Thyroid gland (tissue), 4 donors: ENCODE measurements around the gene PLCH1. TPM values are rescaled to one million over a fixed set of nuclear protein-coding genes. Genes with fewer than 3 reads are reported as not detected.

Source experiments
- DNase-seq, 2 donors: peaks; one replicate each; pipeline ENCODE4 v3.0.0-alpha.2; 2019
- H3K27ac ChIP-seq, 3 donors: fragments of 200-600 bp; sonication (generic); 1 replicate in 2 of 3; 2 replicates in 1 of 3; pipeline ENCODE4 v1.5.1; 2016 to 2019; ENCODE audit warnings: mild to moderate bottlenecking in 1 of 3, moderate library complexity in 1 of 3
- H3K27me3 ChIP-seq: fragments of 200-600 bp; sonication (generic); one replicate; pipeline ENCODE4 v1.5.1; 2019
- H3K36me3 ChIP-seq, 2 donors: fragments of 200-600 bp; sonication (generic); one replicate each; pipeline ENCODE4 v1.5.1; 2016 to 2019
- H3K4me1 ChIP-seq, 2 donors: fragments of 200-600 bp; sonication (generic); one replicate each; pipeline ENCODE4 v1.5.1; 2017 to 2019
- H3K4me3 ChIP-seq, 3 donors: fragments of 200-600 bp; sonication (generic); replicated peaks in 1 of 3; 1 replicate in 2 of 3; 2 replicates in 1 of 3; pipeline ENCODE4 v1.5.1; 2016; ENCODE audit warnings: mild to moderate bottlenecking in 1 of 3
- H3K9me3 ChIP-seq: fragments of 200-600 bp; sonication (generic); one replicate; pipeline ENCODE4 v1.5.1; 2017
- POLR2A ChIP-seq, 2 donors: fragments of 450-650 bp; IDR thresholded peaks; one replicate each; pipeline ENCODE4 v1.6.1; 2017; ENCODE audit warnings: antibody characterized with exemption in 2 of 2, mild to moderate bottlenecking in 2 of 2, moderate library complexity in 1 of 2
- WGBS, 2 donors: methylation state at CpG; one replicate each; pipeline ENCODE4 v1.1.5; 2017; 5-methylcytosine and 5-hydroxymethylcytosine counted together
- intact Hi-C: fragments of 100-400 bp; cut with DNase I; formaldehyde crosslinking; loops from one replicate; pipeline ENCODE4 v1.15.1; 2023
- total RNA-seq, 4 donors: library from RNA; depleted of rRNA; stranded (reverse); fragments of >200 nt; gene quantifications; one replicate each; pipeline ENCODE4 v1.2.3, GENCODE V29; 2016
- TF ChIP-seq, protein P1 (sequence below), 6 experiments: fragments of 200-600 bp in 3 of 6; fragments of 450-650 bp in 3 of 6; sonication (generic) in 3 of 6; IDR thresholded peaks; one replicate each; pipeline ENCODE4 v1.5.1; 2016 to 2019; ENCODE audit warnings: antibody characterized with exemption in 6 of 6, mild to moderate bottlenecking in 2 of 6, inconsistent platforms in 1 of 6, moderate library complexity in 1 of 6

Gene PLCH1
- total RNA-seq, 4 donors from 2014 or later, result 4.3 to 20.6 (median 14.1) TPM

- H3K27me3 ChIP-seq, result no peaks in the 10 kb centered on the region
- no peak for DNase-seq
- H3K4me1 ChIP-seq, result peaks cover 3 to 4% of the 10 kb centered on the region in 2 donors
- no peak overlapping the region for H3K4me3 ChIP-seq
- H3K9me3 ChIP-seq, result no peaks in the 10 kb centered on the region
- 84 to 92% methylated on average over 2 of the region's 2 CpGs for WGBS, 2 donors
- intact Hi-C loops, result no loop called here
- TF ChIP-seq POLR2A (IDR thresholded peaks at IDR 0.05), result no peak
- TF ChIP-seq, protein P1, sequence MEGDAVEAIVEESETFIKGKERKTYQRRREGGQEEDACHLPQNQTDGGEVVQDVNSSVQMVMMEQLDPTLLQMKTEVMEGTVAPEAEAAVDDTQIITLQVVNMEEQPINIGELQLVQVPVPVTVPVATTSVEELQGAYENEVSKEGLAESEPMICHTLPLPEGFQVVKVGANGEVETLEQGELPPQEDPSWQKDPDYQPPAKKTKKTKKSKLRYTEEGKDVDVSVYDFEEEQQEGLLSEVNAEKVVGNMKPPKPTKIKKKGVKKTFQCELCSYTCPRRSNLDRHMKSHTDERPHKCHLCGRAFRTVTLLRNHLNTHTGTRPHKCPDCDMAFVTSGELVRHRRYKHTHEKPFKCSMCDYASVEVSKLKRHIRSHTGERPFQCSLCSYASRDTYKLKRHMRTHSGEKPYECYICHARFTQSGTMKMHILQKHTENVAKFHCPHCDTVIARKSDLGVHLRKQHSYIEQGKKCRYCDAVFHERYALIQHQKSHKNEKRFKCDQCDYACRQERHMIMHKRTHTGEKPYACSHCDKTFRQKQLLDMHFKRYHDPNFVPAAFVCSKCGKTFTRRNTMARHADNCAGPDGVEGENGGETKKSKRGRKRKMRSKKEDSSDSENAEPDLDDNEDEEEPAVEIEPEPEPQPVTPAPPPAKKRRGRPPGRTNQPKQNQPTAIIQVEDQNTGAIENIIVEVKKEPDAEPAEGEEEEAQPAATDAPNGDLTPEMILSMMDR (IDR thresholded peaks at IDR 0.05), result no peak
- no peak overlapping the region for H3K27ac ChIP-seq
- no peaks in the 10 kb centered on the region for H3K36me3 ChIP-seq
Observed at GRCh38 chr3:155670335-155670734, 74.5 kb downstream of the PLCH1 start.

DNA sequence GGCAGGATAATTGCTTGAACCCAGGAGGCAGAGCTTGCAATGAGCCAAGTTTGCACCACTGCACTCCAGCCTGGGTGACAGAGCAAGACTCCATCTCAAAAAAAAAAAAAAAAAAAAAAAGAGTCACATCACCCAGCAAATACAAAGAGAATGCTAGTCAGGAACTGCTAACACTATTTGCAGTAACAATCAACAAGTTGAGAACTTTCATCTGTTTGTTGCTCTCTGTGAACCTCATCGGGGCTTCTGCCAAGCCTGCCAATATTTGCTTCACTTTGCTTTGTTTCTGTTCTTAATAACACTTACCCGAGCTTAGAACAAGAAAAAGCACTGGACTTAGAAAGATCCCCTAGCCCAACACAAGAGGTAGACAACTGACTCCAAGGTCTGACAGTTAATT, 76.9 kb downstream of the PLCH1 start:
- 48 to 66% methylated on average over 2 of the region's 2 CpGs for WGBS, 2 donors
- no peak for TF ChIP-seq POLR2A (IDR thresholded peaks at IDR 0.05)
- TF ChIP-seq, protein P1 (IDR thresholded peaks at IDR 0.05), result no peak
- Histone ChIP-seq H3K27ac (no peak overlapping the region), H3K36me3 (no peaks in the 10 kb centered on the region), H3K4me3 (no peak overlapping the region), H3K27me3 (no peaks in the 10 kb centered on the region), H3K9me3 (no peaks in the 10 kb centered on the region), H3K4me1 (peaks cover 13 to 15% of the 10 kb centered on the region in 2 donors)
- intact Hi-C loops, result no loop called here
- no peak for DNase-seq

GRCh38 chr3:155664925-155665695, 79.8 kb downstream of the PLCH1 start:
- Histone ChIP-seq H3K27ac (peak overlapping the region; percentile 52 to 80 (median 69)), H3K36me3 (no peaks in the 10 kb centered on the region), H3K4me1 (peaks cover 25 to 28% of the 10 kb centered on the region in 2 donors), H3K9me3 (no peaks in the 10 kb centered on the region), H3K4me3 (no peak overlapping the region), H3K27me3 (no peaks in the 10 kb centered on the region)
- peak; percentile 52 to 55 for DNase-seq
- whole genome bisulfite sequencing, 2 donors, result 42 to 47% methylated on average over 4 of the region's 4 CpGs
- intact Hi-C loops, result no loop called here
- TF ChIP-seq, protein P1 (IDR thresholded peaks at IDR 0.05), result no peak
- peak in 1 of 2 donors; percentile 33 for TF ChIP-seq POLR2A (IDR thresholded peaks at IDR 0.05)

DNA sequence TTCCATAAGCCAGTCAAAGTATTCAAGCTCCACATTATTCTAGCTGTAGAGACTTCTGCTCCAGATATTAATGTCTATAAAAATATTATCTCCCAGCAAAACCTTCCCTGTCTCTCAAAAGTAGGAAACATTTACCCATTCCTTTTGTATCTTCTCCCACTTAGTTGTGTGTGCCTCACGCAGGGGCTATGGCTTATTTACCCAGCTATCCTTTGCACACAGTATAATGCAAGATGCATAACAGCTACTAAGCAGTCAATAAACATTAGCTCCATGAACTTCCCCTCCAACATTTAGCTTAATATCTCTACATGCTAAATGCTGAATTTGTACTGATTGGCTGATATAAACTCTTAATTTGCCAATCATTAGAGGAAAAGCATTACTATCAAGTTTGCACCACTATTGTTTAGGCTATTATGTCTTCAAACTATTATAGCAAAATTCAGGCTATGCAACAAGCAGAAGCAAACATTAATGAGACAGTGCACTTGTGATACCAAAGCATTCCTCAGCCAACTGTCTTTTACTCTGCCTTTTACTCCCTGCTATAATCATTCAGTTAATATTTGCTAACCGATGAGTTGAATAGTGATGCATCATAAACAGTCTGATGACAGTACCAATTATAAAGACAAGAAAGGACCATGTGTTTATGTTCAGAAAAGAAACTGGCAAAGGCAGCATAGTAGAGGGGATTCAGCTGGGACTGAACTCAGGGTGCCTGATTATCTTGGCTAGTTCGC, 81.2 kb downstream of the PLCH1 start:
- H3K27me3 ChIP-seq, result no peaks in the 10 kb centered on the region
- H3K4me1 ChIP-seq, result peaks cover 25 to 28% of the 10 kb centered on the region in 2 donors
- TF ChIP-seq POLR2A (IDR thresholded peaks at IDR 0.05), result no peak
- TF ChIP-seq, protein P1 (IDR thresholded peaks at IDR 0.05), result no peak
- H3K36me3 ChIP-seq, result no peaks in the 10 kb centered on the region
- intact Hi-C loops, result no loop called here
- no peaks in the 10 kb centered on the region for H3K9me3 ChIP-seq
- 93 to 96% methylated on average over 3 of the region's 3 CpGs for WGBS, 2 donors
- no peak overlapping the region for H3K4me3 ChIP-seq
- DNase-seq, result no peak
- H3K27ac ChIP-seq, result peak overlapping the region in 1 of 3 donors; percentile 52

DNA sequence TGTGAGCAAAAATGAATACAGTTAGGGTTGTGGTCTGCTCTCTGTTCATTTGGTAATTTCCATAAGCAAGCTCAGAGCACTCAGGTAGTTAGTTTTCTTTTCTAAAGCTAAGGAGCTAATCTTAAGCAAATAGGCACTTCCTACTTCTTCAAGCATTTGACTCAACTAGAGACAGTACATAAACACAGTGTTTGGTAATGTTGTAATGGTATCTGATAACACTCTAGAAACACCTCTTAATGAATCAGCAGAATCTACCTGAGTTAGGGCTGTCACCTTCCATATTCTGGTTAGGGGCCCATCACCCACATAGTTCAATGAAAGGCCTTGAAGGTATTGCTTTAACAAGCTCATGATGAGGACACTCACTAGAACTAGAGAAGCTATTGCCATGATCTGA, 83.1 kb downstream of the PLCH1 start:
- Histone ChIP-seq H3K9me3 (no peaks in the 10 kb centered on the region), H3K36me3 (no peaks in the 10 kb centered on the region), H3K4me1 (peaks cover 25 to 28% of the 10 kb centered on the region in 2 donors), H3K4me3 (no peak overlapping the region), H3K27me3 (no peaks in the 10 kb centered on the region), H3K27ac (peak overlapping the region in 2 of 3 donors; percentile 21 to 68)
- intact Hi-C loops, result no loop called here
- DNase-seq, result no peak
- TF ChIP-seq, protein P1 (IDR thresholded peaks at IDR 0.05), result no peak
- no peak for TF ChIP-seq POLR2A (IDR thresholded peaks at IDR 0.05)
